ENCODE measurements around the gene DTX3L. TPM values are rescaled to one million over a fixed set of nuclear protein-coding genes. Genes with fewer than 3 reads are reported as not detected.

The DTX3L gene
- total and polyA plus RNA-seq, 2 of the 13 experiments (the other 11 are each of a cell fraction or from before 2014, with no cell fraction given), result 2.5 to 10.9 TPM

DNA sequence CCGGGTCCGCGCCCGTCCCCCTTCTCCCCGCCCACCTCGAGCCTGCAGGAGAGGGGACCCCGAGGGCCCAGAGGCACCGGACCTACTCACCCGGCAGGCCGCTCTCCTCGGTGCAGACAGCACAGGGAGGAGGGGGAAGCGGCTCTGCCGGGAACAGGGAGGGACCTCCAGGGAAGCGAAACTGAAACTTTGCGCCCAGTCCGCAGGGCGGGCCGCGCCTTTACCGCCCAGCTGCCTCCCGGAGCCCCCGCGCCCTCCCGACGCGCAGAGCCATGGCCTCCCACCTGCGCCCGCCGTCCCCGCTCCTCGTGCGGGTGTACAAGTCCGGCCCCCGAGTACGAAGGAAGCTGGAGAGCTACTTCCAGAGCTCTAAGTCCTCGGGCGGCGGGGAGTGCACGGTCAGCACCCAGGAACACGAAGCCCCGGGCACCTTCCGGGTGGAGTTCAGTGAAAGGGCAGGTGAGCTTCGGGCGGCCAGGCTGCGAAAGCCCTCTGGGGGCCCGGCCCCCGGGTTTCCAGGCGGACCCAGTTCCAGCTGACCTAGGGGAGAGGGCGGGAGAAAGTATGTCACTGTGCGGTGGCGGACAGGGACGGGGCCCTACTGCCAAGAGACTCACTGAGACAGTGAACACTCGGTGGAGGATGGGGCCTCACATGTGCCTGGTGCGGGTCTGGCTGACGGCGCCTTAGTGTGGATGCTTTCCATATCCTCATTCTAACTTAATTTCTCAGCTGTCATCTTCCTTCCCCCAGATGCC is at the start of gene DTX3L, which contains the start of gene PARP9 (continued):
- TF ChIP-seq, protein P1, sequence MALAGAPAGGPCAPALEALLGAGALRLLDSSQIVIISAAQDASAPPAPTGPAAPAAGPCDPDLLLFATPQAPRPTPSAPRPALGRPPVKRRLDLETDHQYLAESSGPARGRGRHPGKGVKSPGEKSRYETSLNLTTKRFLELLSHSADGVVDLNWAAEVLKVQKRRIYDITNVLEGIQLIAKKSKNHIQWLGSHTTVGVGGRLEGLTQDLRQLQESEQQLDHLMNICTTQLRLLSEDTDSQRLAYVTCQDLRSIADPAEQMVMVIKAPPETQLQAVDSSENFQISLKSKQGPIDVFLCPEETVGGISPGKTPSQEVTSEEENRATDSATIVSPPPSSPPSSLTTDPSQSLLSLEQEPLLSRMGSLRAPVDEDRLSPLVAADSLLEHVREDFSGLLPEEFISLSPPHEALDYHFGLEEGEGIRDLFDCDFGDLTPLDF (CRISPR knock-in tag; IDR thresholded peaks at IDR 0.05), result peak; percentile 83
- TF ChIP-seq ZNF354B (CRISPR knock-in tag; IDR thresholded peaks at IDR 0.05) (no peak), ZNF616 (CRISPR knock-in tag; IDR thresholded peaks at IDR 0.05; ENCODE audit: low read depth) (peak; percentile 87; the same call in 1 of the 2 replicates), ZNF24 (IDR thresholded peaks at IDR 0.05) (no peak), PPARG (CRISPR knock-in tag; conservative IDR thresholded peaks at IDR 0.05) (no peak), ZNF138 (CRISPR knock-in tag; IDR thresholded peaks at IDR 0.05; ENCODE audit: low read depth) (no peak), ARHGAP35 (CRISPR knock-in tag; IDR thresholded peaks at IDR 0.05; ENCODE audit: borderline replicate concordance) (peak; percentile 66; the same call in 1 of the 2 replicates), ZNF556 (CRISPR knock-in tag; IDR thresholded peaks at IDR 0.05; ENCODE audit: borderline replicate concordance) (0 out of 2 replicates have a peak, but pooled peaks have one; percentile 35), NFE2L2 (IDR thresholded peaks at IDR 0.05; ENCODE audit: low read length) (no peak), FOXK1 (CRISPR knock-in tag; IDR thresholded peaks at IDR 0.05; ENCODE audit: borderline replicate concordance, low read depth) (no peak), TCF12 (IDR thresholded peaks at IDR 0.05) (no peak), TCF12 (CRISPR knock-in tag; IDR thresholded peaks at IDR 0.05) (peak; percentile 72; the same call in 1 of the 2 replicates), NFE2L1 (CRISPR knock-in tag; IDR thresholded peaks at IDR 0.05; ENCODE audit: borderline replicate concordance) (peak; percentile 62; the same call in 1 of the 2 replicates)
- TF ChIP-seq, protein P2, sequence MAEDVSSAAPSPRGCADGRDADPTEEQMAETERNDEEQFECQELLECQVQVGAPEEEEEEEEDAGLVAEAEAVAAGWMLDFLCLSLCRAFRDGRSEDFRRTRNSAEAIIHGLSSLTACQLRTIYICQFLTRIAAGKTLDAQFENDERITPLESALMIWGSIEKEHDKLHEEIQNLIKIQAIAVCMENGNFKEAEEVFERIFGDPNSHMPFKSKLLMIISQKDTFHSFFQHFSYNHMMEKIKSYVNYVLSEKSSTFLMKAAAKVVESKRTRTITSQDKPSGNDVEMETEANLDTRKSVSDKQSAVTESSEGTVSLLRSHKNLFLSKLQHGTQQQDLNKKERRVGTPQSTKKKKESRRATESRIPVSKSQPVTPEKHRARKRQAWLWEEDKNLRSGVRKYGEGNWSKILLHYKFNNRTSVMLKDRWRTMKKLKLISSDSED (CRISPR knock-in tag; IDR thresholded peaks at IDR 0.05), result no peak
- TF ChIP-seq, protein P3, sequence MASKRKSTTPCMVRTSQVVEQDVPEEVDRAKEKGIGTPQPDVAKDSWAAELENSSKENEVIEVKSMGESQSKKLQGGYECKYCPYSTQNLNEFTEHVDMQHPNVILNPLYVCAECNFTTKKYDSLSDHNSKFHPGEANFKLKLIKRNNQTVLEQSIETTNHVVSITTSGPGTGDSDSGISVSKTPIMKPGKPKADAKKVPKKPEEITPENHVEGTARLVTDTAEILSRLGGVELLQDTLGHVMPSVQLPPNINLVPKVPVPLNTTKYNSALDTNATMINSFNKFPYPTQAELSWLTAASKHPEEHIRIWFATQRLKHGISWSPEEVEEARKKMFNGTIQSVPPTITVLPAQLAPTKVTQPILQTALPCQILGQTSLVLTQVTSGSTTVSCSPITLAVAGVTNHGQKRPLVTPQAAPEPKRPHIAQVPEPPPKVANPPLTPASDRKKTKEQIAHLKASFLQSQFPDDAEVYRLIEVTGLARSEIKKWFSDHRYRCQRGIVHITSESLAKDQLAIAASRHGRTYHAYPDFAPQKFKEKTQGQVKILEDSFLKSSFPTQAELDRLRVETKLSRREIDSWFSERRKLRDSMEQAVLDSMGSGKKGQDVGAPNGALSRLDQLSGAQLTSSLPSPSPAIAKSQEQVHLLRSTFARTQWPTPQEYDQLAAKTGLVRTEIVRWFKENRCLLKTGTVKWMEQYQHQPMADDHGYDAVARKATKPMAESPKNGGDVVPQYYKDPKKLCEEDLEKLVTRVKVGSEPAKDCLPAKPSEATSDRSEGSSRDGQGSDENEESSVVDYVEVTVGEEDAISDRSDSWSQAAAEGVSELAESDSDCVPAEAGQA (IDR thresholded peaks at IDR 0.05; ENCODE audit: low read depth), result no peak
- TF ChIP-seq, protein P3 (CRISPR knock-in tag; IDR thresholded peaks at IDR 0.05; ENCODE audit: borderline replicate concordance), result no peak
- TF ChIP-seq, protein P4, sequence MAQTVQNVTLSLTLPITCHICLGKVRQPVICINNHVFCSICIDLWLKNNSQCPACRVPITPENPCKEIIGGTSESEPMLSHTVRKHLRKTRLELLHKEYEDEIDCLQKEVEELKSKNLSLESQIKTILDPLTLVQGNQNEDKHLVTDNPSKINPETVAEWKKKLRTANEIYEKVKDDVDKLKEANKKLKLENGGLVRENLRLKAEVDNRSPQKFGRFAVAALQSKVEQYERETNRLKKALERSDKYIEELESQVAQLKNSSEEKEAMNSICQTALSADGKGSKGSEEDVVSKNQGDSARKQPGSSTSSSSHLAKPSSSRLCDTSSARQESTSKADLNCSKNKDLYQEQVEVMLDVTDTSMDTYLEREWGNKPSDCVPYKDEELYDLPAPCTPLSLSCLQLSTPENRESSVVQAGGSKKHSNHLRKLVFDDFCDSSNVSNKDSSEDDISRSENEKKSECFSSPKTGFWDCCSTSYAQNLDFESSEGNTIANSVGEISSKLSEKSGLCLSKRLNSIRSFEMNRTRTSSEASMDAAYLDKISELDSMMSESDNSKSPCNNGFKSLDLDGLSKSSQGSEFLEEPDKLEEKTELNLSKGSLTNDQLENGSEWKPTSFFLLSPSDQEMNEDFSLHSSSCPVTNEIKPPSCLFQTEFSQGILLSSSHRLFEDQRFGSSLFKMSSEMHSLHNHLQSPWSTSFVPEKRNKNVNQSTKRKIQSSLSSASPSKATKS (CRISPR knock-in tag; IDR thresholded peaks at IDR 0.05), result no peak
- TF ChIP-seq, protein P5, sequence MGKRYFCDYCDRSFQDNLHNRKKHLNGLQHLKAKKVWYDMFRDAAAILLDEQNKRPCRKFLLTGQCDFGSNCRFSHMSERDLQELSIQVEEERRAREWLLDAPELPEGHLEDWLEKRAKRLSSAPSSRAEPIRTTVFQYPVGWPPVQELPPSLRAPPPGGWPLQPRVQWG (CRISPR knock-in tag; IDR thresholded peaks at IDR 0.05; ENCODE audit: borderline replicate concordance, low read depth), result no peak

All from HepG2 (cell line).